ENCODE results near the gene RFPL1. TPM values are rescaled to one million over a fixed set of nuclear protein-coding genes. Genes with fewer than 3 reads are reported as not detected.

Gene RFPL1
- total RNA-seq, 1 donor from 2014 or later: not detected

- H3K27ac ChIP-seq (replicated peaks): no peak within 1 kb of the TSS
- peak within 1 kb of the TSS; percentile 48 for H3K4me3 ChIP-seq
- no peak for TF ChIP-seq CTCF (IDR thresholded peaks at IDR 0.05; ENCODE audit: borderline replicate concordance)
- peaks cover 19% of the 10 kb centered on the region for H3K4me1 ChIP-seq
- peaks cover 89% of the 10 kb centered on the region for H3K27me3 ChIP-seq (ENCODE audit: low read depth)
- H3K36me3 ChIP-seq: no peaks in the 10 kb centered on the region
- intact Hi-C loops (cut with micrococcal nuclease): no loop called here
- no peak for DNase-seq
- H3K9me3 ChIP-seq (replicated peaks): no peaks in the 10 kb centered on the region
These were observed 41.3 kb downstream of the RFPL1 start, which contains the start of gene NEFH for GRCh38 chr22:29479417-29480261. TSS of gene NEFH (plus strand) at chr22:29480218. CDS start at chr22:29480263, 45 bp downstream.

GRCh38 chr22:29480262-29480511 is 41.8 kb downstream of the RFPL1 start:
- H3K9me3 ChIP-seq (replicated peaks): no peaks in the 10 kb centered on the region
- no peak for TF ChIP-seq CTCF (IDR thresholded peaks at IDR 0.05; ENCODE audit: borderline replicate concordance)
- peak overlapping the region; percentile 48 for H3K4me3 ChIP-seq
- H3K27me3 ChIP-seq (ENCODE audit: low read depth): peaks cover 83% of the 10 kb centered on the region
- H3K36me3 ChIP-seq: no peaks in the 10 kb centered on the region
- H3K27ac ChIP-seq (replicated peaks): no peak overlapping the region
- H3K4me1 ChIP-seq: peaks cover 19% of the 10 kb centered on the region
- DNase-seq: no peak
- intact Hi-C loops (cut with micrococcal nuclease): no loop called here

- Histone ChIP-seq H3K27me3 (ENCODE audit: low read depth) (peaks cover 78% of the 10 kb centered on the region), H3K36me3 (no peaks in the 10 kb centered on the region), H3K4me1 (peaks cover 19% of the 10 kb centered on the region), H3K27ac (replicated peaks) (no peak overlapping the region), H3K9me3 (replicated peaks) (no peaks in the 10 kb centered on the region), H3K4me3 (peak overlapping the region; percentile 48)
- DNase-seq: peak; percentile 16
- TF ChIP-seq CTCF (IDR thresholded peaks at IDR 0.05; ENCODE audit: borderline replicate concordance): peak; percentile 17
- intact Hi-C loops (cut with micrococcal nuclease): no loop called here
These were observed 42.3 kb downstream of the RFPL1 start for GRCh38 chr22:29480512-29481264.

- Histone ChIP-seq H3K27me3 (ENCODE audit: low read depth) (peaks cover 71% of the 10 kb centered on the region), H3K36me3 (no peaks in the 10 kb centered on the region), H3K4me1 (peaks cover 19% of the 10 kb centered on the region), H3K9me3 (replicated peaks) (no peaks in the 10 kb centered on the region), H3K27ac (replicated peaks) (no peak overlapping the region), H3K4me3 (peak overlapping the region; percentile 48)
- intact Hi-C loops (cut with micrococcal nuclease): no loop called here
- no peak for TF ChIP-seq CTCF (IDR thresholded peaks at IDR 0.05; ENCODE audit: borderline replicate concordance)
- DNase-seq: no peak
These were observed 43.0 kb downstream of the RFPL1 start for GRCh38 chr22:29481265-29482000.

GRCh38 chr22:29482253-29482652 is 43.9 kb downstream of the RFPL1 start:
- Histone ChIP-seq H3K36me3 (no peaks in the 10 kb centered on the region), H3K9me3 (replicated peaks) (no peaks in the 10 kb centered on the region), H3K4me3 (no peak overlapping the region), H3K27ac (replicated peaks) (no peak overlapping the region), H3K4me1 (peaks cover 19% of the 10 kb centered on the region), H3K27me3 (ENCODE audit: low read depth) (peaks cover 63% of the 10 kb centered on the region)
- intact Hi-C loops (cut with micrococcal nuclease): no loop called here
- no peak for DNase-seq
- TF ChIP-seq CTCF (IDR thresholded peaks at IDR 0.05; ENCODE audit: borderline replicate concordance): no peak
